B cell (primary cell): ENCODE data around the gene CAPN10. TPM values are rescaled to one million over a fixed set of nuclear protein-coding genes. Genes with fewer than 3 reads are reported as not detected.

ENCODE experiments used
- ATAC-seq: fragments of 200-7000 bp; cut with Tn5 transposase; one replicate; pipeline ENCODE4 v1.10.0; 2021; ENCODE audit warnings: low read depth, mild to moderate bottlenecking, moderate number of reproducible peaks, moderate library complexity
- CTCF ChIA-PET: fragments of 350-600 bp; sonication (Branson Sonifier 250); formaldehyde crosslinking; loops from one replicate; lab custom pipeline; 2021; ENCODE audit warnings: antibody characterized with exemption, inconsistent platforms; lab: Charles Lee
- POLR2A ChIA-PET: fragments of 350-600 bp; sonication (Branson Sonifier 250); formaldehyde crosslinking; loops from one replicate; lab custom pipeline; 2021; ENCODE audit warnings: antibody characterized with exemption; lab: Charles Lee
- DNase-seq: peaks from one replicate; pipeline ENCODE4 v3.0.0; 2013
- H2AFZ ChIP-seq: 2 replicates; pipeline ENCODE4 v1.6.1; 2012; ENCODE audit warnings: mild to moderate bottlenecking, low read depth, low read length; ENCODE audit not compliant: insufficient read depth, poor library complexity, severe bottlenecking
- H3K27ac ChIP-seq, 2 donors: 1 replicate in 1 of 2; 2 replicates in 1 of 2; pipeline ENCODE4 v1.5.1; 2012 to 2013; ENCODE audit warnings: low read length in 2 of 2, mild to moderate bottlenecking in 2 of 2, moderate library complexity in 1 of 2
- H3K27me3 ChIP-seq, 4 experiments: fragments of 200-600 bp in 1 of 4; sonication (generic) in 1 of 4; replicated peaks in 1 of 4; 1 replicate in 2 of 4; 2 replicates in 2 of 4; pipeline versions ENCODE4 v1.6.1 to v1.7.0; 2013 to 2016; ENCODE audit warnings: low read length in 3 of 4, mild to moderate bottlenecking in 2 of 4, mixed read lengths in 1 of 4, moderate library complexity in 1 of 4; ENCODE audit not compliant: insufficient read depth in 4 of 4, control insufficient read depth in 3 of 4; ENCODE audit errors: control extremely low read depth in 1 of 4
- H3K36me3 ChIP-seq, 2 experiments: replicated peaks in 1 of 2; 1 replicate in 1 of 2; 2 replicates in 1 of 2; pipeline versions ENCODE4 v1.6.1 to v1.7.1; 2013; ENCODE audit warnings: low read length in 1 of 2; ENCODE audit not compliant: insufficient read depth in 2 of 2, control insufficient read depth in 1 of 2; ENCODE audit errors: control extremely low read depth in 1 of 2, extremely low read depth in 1 of 2
- H3K4me1 ChIP-seq, 2 donors: fragments of 200-600 bp in 1 of 2; sonication (generic) in 1 of 2; 1 replicate in 1 of 2; 2 replicates in 1 of 2; pipeline versions ENCODE4 v1.5.1 to v1.6.1; 2013 to 2017; ENCODE audit warnings: low read length in 2 of 2; ENCODE audit not compliant: control insufficient read depth in 2 of 2, insufficient read depth in 2 of 2
- H3K4me2 ChIP-seq: replicated peaks from 2 replicates; pipeline ENCODE3; 2012; ENCODE audit warnings: mild to moderate bottlenecking, low read depth, low read length; ENCODE audit not compliant: poor library complexity, severe bottlenecking
- H3K4me3 ChIP-seq, 5 experiments: fragments of 200-600 bp in 1 of 5; sonication (generic) in 1 of 5; 1 replicate in 3 of 5; 2 replicates in 2 of 5; pipeline versions ENCODE4 v1.5.1 to v1.7.0; 2011 to 2016; ENCODE audit warnings: low read length in 4 of 5, mild to moderate bottlenecking in 4 of 5, low read depth in 2 of 5, control low read depth in 1 of 5, moderate library complexity in 1 of 5; ENCODE audit not compliant: insufficient read depth in 1 of 5; ENCODE audit errors: control extremely low read depth in 1 of 5, extremely low read depth in 1 of 5
- H3K79me2 ChIP-seq: fragments of 200-600 bp; sonication (generic); one replicate; pipeline ENCODE4 v1.6.0; 2016; ENCODE audit warnings: low read length; ENCODE audit not compliant: control insufficient read depth, insufficient read depth
- H3K9ac ChIP-seq: fragments of 200-600 bp; sonication (generic); 2 replicates; pipeline ENCODE4 v1.6.1; 2017; ENCODE audit warnings: mild to moderate bottlenecking, low read length, moderate library complexity
- H3K9me3 ChIP-seq, 3 donors: one replicate each; pipeline versions ENCODE4 v1.6.1 to v1.7.1; 2013; ENCODE audit warnings: low read length in 2 of 3; ENCODE audit not compliant: control insufficient read depth in 2 of 3, insufficient read depth in 1 of 3; ENCODE audit errors: control extremely low read depth in 1 of 3
- H4K20me1 ChIP-seq: 2 replicates; pipeline ENCODE4 v1.6.0; 2012; ENCODE audit warnings: mild to moderate bottlenecking, low read length; ENCODE audit not compliant: insufficient read depth, control insufficient read depth, poor library complexity, severe bottlenecking
- H3K27ac Mint-ChIP-seq: one replicate; pipeline ENCODE4 v1.8.0; 2021; ENCODE audit warnings: mixed read lengths
- H3K27me3 Mint-ChIP-seq: one replicate; pipeline ENCODE4 v1.8.0; 2021; ENCODE audit warnings: mixed read lengths
- H3K4me1 Mint-ChIP-seq: one replicate; pipeline ENCODE4 v1.8.0; 2021; ENCODE audit warnings: mixed read lengths
- H3K4me3 Mint-ChIP-seq: one replicate; pipeline ENCODE4 v1.8.0; 2021; ENCODE audit warnings: mixed read lengths
- H3K9me3 Mint-ChIP-seq: one replicate; pipeline ENCODE4 v1.8.0; 2022; ENCODE audit warnings: mixed read lengths; ENCODE audit not compliant: insufficient read depth
- EZH2 ChIP-seq: IDR thresholded peaks from 2 replicates; pipeline ENCODE4 v1.6.1; 2012; ENCODE audit warnings: borderline replicate concordance, low read depth, mild to moderate bottlenecking, moderate library complexity, low read length; ENCODE audit not compliant: insufficient read depth, poor library complexity, severe bottlenecking
- WGBS: methylation state at CpG from one replicate; pipeline ENCODE4 v1.1.5; 2013; ENCODE audit warnings: missing lambda C conversion rate; ENCODE audit not compliant: insufficient coverage; 5-methylcytosine and 5-hydroxymethylcytosine counted together
- intact Hi-C: fragments of 100-400 bp; cut with micrococcal nuclease; formaldehyde crosslinking; loops from one replicate; pipeline ENCODE4 v1.10.0; 2022
- polyA plus RNA-seq: library from polyadenylated mRNA; depleted of rRNA; stranded (reverse); fragments of >200 nt; gene quantifications from 2 replicates; pipeline ENCODE4 v1.2.3, GENCODE V29; 2012
- total RNA-seq, 2 donors: library from RNA; stranded (reverse); fragments of 120-200 nt in 1 of 2; gene quantifications; 1 replicate in 1 of 2; 2 replicates in 1 of 2; pipeline versions ENCODE4 v1.2.3 to v1.2.4, GENCODE V29; 2013 to 2022
- TF ChIP-seq, protein P1 (sequence below): fragments of 200-600 bp; IDR thresholded peaks from one replicate; pipeline ENCODE4 v1.8.0; 2022; ENCODE audit warnings: antibody characterized with exemption, mild to moderate bottlenecking

Gene CAPN10
- total and polyA plus RNA-seq, 2 donors (not counting 1 experiment from before 2014, with no cell fraction given), result 73.4 to 92.1 TPM

DNA sequence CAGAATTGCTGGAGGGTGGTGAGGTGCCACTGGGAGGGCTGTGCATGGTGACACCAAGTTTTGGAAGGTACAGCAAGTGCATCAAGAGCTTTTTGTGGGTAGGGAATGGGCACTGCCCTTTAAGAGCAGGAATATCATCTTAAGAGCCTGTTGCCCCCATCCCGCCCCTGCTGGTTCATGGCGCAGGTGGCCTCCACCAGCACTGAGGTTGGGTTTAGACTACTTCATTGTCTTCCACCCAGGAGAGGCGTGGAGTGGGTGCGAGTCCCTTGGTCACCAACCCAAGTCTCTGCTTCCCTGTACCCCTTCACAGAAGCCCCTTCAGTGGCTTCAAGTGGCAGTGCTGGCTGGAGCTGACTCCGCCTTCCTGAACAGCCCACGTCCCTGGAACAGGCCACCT lies 10.5 kb upstream of the CAPN10 start:
- intact Hi-C loops, result no loop called here
- Histone ChIP-seq H3K79me2 (peaks cover 61% of the 10 kb centered on the region), H3K27ac (no peak overlapping the region), H2AFZ (no peak overlapping the region), H3K9ac (no peak overlapping the region), H4K20me1 (peaks cover 98% of the 10 kb centered on the region), H3K4me1 (peaks cover 2 to 11% of the 10 kb centered on the region in 2 donors), H3K36me3 (peaks cover 0 to 58% of the 10 kb centered on the region in 2 experiments), H3K27me3 (no peaks in the 10 kb centered on the region), H3K4me2 (no peak overlapping the region), H3K9me3 (peaks cover 0 to 1% (median 0%) of the 10 kb centered on the region in 3 donors), H3K4me3 (no peak overlapping the region)
- Mint-ChIP-seq H3K27me3 (no peaks in the 10 kb centered on the region), H3K4me3 (no peak overlapping the region), H3K27ac (no peak overlapping the region), H3K4me1 (peaks cover 21% of the 10 kb centered on the region), H3K9me3 (no peaks in the 10 kb centered on the region)
- POLR2A ChIA-PET, result no interaction called here
- ATAC-seq, result no peak
- 85% methylated on average over 6 of the region's 6 CpGs for WGBS
- CTCF ChIA-PET, result no interaction called here
- DNase-seq, result no peak
- TF ChIP-seq, protein P1, sequence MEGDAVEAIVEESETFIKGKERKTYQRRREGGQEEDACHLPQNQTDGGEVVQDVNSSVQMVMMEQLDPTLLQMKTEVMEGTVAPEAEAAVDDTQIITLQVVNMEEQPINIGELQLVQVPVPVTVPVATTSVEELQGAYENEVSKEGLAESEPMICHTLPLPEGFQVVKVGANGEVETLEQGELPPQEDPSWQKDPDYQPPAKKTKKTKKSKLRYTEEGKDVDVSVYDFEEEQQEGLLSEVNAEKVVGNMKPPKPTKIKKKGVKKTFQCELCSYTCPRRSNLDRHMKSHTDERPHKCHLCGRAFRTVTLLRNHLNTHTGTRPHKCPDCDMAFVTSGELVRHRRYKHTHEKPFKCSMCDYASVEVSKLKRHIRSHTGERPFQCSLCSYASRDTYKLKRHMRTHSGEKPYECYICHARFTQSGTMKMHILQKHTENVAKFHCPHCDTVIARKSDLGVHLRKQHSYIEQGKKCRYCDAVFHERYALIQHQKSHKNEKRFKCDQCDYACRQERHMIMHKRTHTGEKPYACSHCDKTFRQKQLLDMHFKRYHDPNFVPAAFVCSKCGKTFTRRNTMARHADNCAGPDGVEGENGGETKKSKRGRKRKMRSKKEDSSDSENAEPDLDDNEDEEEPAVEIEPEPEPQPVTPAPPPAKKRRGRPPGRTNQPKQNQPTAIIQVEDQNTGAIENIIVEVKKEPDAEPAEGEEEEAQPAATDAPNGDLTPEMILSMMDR, result no peak
- TF ChIP-seq EZH2, result no peak

DNA sequence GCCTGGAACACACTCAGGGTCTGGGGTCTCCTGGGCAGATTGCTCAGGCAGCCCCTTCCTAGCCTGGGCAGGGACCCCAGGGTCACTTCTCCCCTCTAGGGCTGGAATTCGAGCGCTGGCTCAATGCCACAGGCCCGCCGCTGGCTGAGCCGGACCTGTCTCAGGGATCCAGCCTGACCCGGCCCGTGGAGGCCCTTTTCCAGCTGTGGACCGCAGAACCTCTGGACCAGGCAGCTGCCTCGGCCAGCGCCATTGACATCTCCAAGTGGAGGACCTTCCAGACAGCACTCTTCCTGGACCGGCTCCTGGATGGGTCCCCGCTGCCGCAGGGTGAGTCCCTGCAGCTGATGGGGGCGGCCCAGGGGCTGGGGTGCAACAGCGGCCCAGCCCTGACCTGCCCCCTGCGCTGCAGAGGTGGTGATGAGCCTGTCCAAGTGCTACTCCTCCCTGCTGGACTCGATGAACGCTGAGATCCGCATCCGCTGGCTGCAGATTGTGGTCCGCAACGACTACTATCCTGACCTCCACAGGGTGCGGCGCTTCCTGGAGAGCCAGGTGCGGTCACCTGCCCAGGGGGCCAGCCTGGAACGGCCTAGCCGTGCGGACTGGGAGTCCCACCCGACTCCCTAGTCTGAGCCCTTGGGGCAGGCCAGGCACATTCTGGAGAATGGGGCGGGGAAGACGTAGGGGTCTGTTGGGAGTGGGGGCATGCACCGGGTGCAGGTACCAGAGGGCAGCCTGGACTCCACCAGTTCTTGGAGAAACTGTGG lies 9.9 kb upstream of the CAPN10 start:
- Histone ChIP-seq H3K4me1 (peaks cover 0 to 10% of the 10 kb centered on the region in 2 donors), H3K4me3 (no peak overlapping the region), H3K27ac (no peak overlapping the region), H3K4me2 (no peak overlapping the region), H3K36me3 (peaks cover 0 to 58% of the 10 kb centered on the region in 2 experiments), H4K20me1 (peaks cover 98% of the 10 kb centered on the region), H3K9ac (no peak overlapping the region), H2AFZ (no peak overlapping the region), H3K9me3 (peaks cover 0 to 5% (median 0%) of the 10 kb centered on the region in 3 donors), H3K27me3 (no peaks in the 10 kb centered on the region), H3K79me2 (peaks cover 61% of the 10 kb centered on the region)
- Mint-ChIP-seq H3K4me3 (no peak overlapping the region), H3K27me3 (no peaks in the 10 kb centered on the region), H3K9me3 (no peaks in the 10 kb centered on the region), H3K27ac (no peak overlapping the region), H3K4me1 (peaks cover 17% of the 10 kb centered on the region)
- ChIA-PET CTCF (no interaction called here), POLR2A (no interaction called here)
- TF ChIP-seq, protein P1, result no peak
- TF ChIP-seq EZH2, result no peak
- DNase-seq, result no peak
- intact Hi-C loops, result no loop called here
- WGBS, result 98% methylated on average over 32 of the region's 32 CpGs
- ATAC-seq, result no peak
